ENCODE data around the gene CALR.
"Not testable (repeated sequence)": the region's sequence is repeated elsewhere in the genome, so short reads cannot be mapped to it uniquely, and the experiment has no call there.

CALR gene

GRCh38 chr19:12937927-12938778 is at the start of gene CALR:
Gene CALR (plus strand): TSS chr19:12938609. CDS start chr19:12938680, 71 bp downstream.
- peak; percentile 100 for DNase-seq

GRCh38 chr19:12890299-12890786 is 48.1 kb upstream of the CALR start:
- not testable (repeated sequence) for DNase-seq

GRCh38 chr19:12890787-12891552 is 47.4 kb upstream of the CALR start, which contains the start of gene GCDH:
Gene GCDH (plus strand): TSS chr19:12891160. CDS start chr19:12891305, 145 bp downstream.
- peak; percentile 99 for DNase-seq

- DNase-seq = no peak
Measured at GRCh38 chr19:12891553-12892021, 46.8 kb upstream of the CALR start.

- DNase-seq = no peak
Measured at GRCh38 chr19:12893582-12893981, 44.8 kb upstream of the CALR start.

- no peak for DNase-seq
Measured at GRCh38 chr19:12896460-12896859, 41.9 kb upstream of the CALR start.

GRCh38 chr19:12899891-12900518 is 38.4 kb upstream of the CALR start:
- DNase-seq = no peak

GRCh38 chr19:12907166-12907565 is 31.2 kb upstream of the CALR start:
- DNase-seq = no peak

- DNase-seq = no peak
Measured at GRCh38 chr19:12912571-12912970, 25.8 kb upstream of the CALR start.

GRCh38 chr19:12913011-12913561 is 25.3 kb upstream of the CALR start:
- peak; percentile 70 for DNase-seq

DNA sequence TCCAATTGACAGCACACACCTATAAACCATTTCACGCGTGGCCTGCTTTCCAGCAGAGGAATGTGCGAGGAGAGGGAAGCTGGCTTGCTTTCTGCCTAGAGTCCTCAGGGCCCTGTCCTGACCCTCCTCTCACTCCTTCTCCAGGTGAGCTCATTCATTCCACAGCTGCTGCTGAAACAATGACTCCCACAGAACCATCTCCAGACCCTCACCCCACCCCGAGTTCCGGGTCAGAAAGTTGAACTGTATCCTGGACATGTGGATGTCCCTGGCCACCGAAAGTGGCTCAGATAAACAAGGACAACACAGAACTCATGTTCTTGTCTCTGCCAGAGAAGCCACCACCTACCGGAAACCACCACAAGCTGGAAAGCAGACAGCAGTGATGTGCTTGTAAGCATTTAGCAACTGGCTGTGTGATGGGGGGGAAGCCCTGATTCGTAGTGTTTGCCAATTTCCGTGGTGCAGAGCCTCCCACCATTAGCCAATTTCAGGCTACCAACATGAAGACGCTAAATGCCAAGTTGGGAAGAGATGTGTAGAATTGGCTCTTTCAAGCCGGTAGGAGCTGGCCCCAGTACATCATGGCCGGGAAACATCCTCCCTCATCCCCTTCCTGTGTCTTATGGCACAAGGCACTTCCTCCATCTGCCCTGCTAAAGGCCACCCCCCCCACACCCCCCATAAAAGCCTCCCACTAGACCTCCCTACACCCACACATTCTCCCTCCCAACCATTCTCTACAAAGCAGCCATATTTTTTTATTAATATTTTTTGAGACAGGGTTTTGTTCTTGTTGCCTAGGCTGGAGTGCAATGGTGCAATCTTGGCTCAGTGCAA is 24.3 kb upstream of the CALR start:
- DNase-seq = peak; percentile 34

- DNase-seq = not testable (repeated sequence)
Measured at GRCh38 chr19:12915860-12916259, 22.5 kb upstream of the CALR start.

- no peak for DNase-seq
Measured at GRCh38 chr19:12918253-12918652, 20.2 kb upstream of the CALR start.

DNA sequence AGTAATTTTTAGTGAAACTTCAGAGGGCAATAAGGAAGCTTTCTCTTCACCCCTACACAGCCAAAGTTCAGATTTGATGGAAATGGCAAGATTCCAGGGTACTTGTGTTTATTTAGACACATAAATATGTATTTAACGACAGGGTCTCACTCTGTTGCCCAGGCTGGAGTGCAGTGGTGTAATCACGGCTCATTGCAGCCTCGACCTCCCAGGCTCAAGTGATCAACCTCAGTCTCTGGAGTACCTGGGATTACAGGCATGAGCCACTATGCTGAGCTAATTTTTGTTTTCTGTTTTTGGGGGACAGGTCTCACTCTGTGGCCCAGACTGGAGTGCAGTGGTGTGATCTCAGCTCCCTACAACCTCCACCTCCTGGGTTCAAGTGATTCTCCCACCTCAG is 17.4 kb upstream of the CALR start:
- DNase-seq = no peak

DNA sequence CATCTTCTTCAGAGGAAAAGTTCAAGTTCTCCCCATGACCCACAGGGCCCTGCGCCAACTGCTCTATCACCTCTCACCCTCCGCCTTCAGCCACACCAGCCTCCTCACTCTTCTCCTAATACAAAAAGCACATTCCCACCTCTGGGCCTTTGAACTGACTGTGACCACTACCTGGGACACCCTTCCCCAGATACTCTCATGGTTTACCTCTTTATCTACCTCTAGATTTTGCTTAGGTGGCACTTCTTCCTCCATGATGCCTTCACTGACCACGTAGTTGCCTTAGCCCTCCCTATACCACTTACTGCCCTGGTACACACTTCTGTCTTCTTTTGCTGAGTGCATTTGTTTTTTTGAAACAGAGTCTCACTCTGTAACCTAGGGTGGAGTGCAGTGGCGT is 15.4 kb upstream of the CALR start:
- DNase-seq = no peak

- no peak for DNase-seq
Measured at GRCh38 chr19:12924621-12925310, 13.6 kb upstream of the CALR start.

DNA sequence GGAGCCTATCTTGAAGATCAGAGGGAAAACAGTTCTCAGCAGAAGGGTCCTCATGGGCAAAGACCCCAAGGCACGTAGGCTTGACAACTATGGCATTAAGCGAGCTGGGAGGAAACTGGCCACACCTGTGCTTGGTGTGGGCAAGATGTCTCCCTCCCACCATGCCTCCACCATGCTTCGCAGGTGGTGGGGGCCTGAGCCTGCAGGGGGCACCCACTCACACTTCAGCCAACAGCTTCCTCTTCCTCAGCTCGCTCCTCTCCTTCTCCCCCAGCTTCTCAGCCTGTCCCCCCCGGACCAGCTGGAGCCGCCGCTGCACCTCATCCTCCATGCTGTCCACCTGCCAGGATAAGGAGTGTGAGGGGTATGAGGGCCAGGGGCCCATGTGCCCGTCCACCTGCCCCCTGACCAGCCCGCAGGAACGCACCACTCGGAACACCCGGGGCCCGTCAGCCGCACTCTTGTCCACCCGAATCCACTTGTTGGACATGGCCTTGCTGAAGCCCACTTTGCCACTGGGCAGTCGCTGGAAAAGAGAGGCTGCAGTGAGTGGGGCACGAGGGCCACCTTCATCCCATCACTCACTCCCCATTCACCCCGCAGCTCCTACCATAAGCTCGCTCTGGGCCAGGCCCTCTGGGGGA is 8.3 kb upstream of the CALR start:
- no peak for DNase-seq

- DNase-seq = no peak
Measured at GRCh38 chr19:12932392-12933286, 5.8 kb upstream of the CALR start.

DNA sequence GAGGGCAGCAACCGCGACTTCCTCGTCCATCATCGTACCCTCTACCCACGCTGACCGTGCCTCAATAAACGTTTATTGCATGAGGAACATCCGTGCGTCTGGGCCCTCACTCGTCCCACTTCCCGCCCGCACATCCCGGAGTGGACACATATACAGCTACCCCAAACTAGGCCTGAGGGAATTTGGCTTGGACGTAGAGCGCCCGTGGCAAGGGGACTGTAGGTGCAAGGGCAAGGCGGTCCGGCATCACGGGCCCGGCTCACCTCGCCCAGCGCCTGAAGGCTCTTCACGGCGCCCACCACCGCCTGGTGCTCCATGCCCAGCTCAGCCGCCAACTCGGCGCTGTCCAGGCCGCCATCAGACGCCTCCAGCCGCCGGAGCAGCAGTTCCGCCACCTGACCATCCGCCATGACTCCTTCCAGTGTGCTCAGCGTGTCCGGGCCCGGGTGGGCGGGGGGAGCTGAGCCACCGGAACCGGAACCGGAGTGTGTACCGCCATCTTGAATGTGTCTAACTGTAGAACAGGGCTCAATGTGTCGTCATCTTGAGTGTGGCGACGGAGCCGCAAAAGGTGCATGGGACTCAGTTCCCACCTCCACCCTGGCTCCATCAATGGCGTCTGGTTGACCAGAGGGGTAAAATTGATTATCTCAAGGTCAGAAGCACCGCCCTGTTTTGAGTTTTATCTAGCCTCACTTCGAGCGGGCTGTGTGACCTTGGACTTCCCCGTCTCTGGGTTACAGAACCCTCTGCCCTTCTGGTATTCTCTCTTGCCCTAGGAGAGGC is 4.9 kb upstream of the CALR start, which contains the start of gene FARSA:
TSS of gene FARSA (minus strand) at position 425 of the 786 bp plus-strand sequence. CDS start at position 410, 15 bp downstream.
- peak; percentile 89 for DNase-seq
